SK-N-SH (cell line): ENCODE data around the gene DDX31. TPM values are rescaled to one million over a fixed set of nuclear protein-coding genes. Genes with fewer than 3 reads are reported as not detected.

Experiments used
- CTCF ChIA-PET: fragments of 300-600, 350-600 bp; formaldehyde crosslinking; extraction: SDS; loops from one replicate; lab custom pipeline; 2021; lab: Yijun Ruan, JAX
- POLR2A ChIA-PET: fragments of 350-600 bp; sonication (Branson Sonifier 250); formaldehyde crosslinking; extraction: SDS; loops from one replicate; lab custom pipeline; 2020; ENCODE audit warnings: antibody characterized with exemption, inconsistent platforms; lab: Yijun Ruan, JAX
- DNase-seq: peaks from one replicate; pipeline ENCODE4 v3.0.0; 2012
- H2AFZ ChIP-seq: fragments of 200-600 bp; sonication (generic); 2 replicates; pipeline ENCODE4 v1.8.1; 2016; ENCODE audit warnings: antibody characterized with exemption, mild to moderate bottlenecking, low read depth
- H3F3A ChIP-seq: fragments of 200-600 bp; sonication (generic); replicated peaks from 2 replicates; pipeline ENCODE3; 2016; ENCODE audit warnings: antibody characterized with exemption, mild to moderate bottlenecking; ENCODE audit not compliant: insufficient read depth
- H3K27ac ChIP-seq, 2 experiments: fragments of 200-500 bp in 1 of 2; fragments of 200-600 bp in 1 of 2; sonication (Bioruptor generic) in 1 of 2; sonication (generic), shearing (Covaris generic) in 1 of 2; 2 replicates each; pipeline versions ENCODE4 v1.5.1 to v1.6.1; 2014 to 2016; ENCODE audit warnings: low read depth in 2 of 2, inconsistent platforms in 1 of 2, low read length in 1 of 2, mild to moderate bottlenecking in 1 of 2, mixed read lengths in 1 of 2
- H3K27me3 ChIP-seq: fragments of 200-600 bp; sonication (generic), shearing (Covaris generic); 2 replicates; pipeline ENCODE4 v1.6.1; 2016; ENCODE audit warnings: mixed run types; ENCODE audit not compliant: insufficient read depth
- H3K36me3 ChIP-seq, 2 experiments: fragments of 200-500 bp in 1 of 2; fragments of 200-600 bp in 1 of 2; sonication (Bioruptor generic) in 1 of 2; sonication (generic) in 1 of 2; replicated peaks in 1 of 2; 2 replicates each; pipeline versions ENCODE3 to v1.5.1; 2014 to 2016; ENCODE audit warnings: low read length in 1 of 2, mild to moderate bottlenecking in 1 of 2; ENCODE audit not compliant: insufficient read depth in 2 of 2, control insufficient read depth in 1 of 2
- H3K4me1 ChIP-seq, 2 experiments: fragments of 200-500 bp in 1 of 2; fragments of 200-600 bp in 1 of 2; sonication (Bioruptor generic) in 1 of 2; sonication (generic), shearing (Covaris generic) in 1 of 2; 2 replicates each; pipeline versions ENCODE4 v1.5.1 to v1.6.1; 2014 to 2016; ENCODE audit warnings: low read depth in 1 of 2, low read length in 1 of 2, mixed run types in 1 of 2; ENCODE audit not compliant: insufficient read depth in 2 of 2, control insufficient read depth in 1 of 2
- H3K4me2 ChIP-seq: fragments of 200-600 bp; sonication (generic), shearing (Covaris generic); 2 replicates; pipeline ENCODE4 v1.6.1; 2017; ENCODE audit warnings: mixed run types
- H3K4me3 ChIP-seq, 2 experiments: fragments of 200-500 bp in 1 of 2; fragments of 200-600 bp in 1 of 2; sonication (Bioruptor generic) in 1 of 2; sonication (generic), shearing (Covaris generic) in 1 of 2; 2 replicates each; pipeline versions ENCODE4 v1.5.1 to v1.8.1; 2014 to 2016; ENCODE audit warnings: low read depth in 2 of 2, inconsistent platforms in 1 of 2, low read length in 1 of 2, mild to moderate bottlenecking in 1 of 2, mixed read lengths in 1 of 2, moderate library complexity in 1 of 2
- H3K79me2 ChIP-seq: fragments of 200-600 bp; sonication (generic); 2 replicates; pipeline ENCODE4 v1.8.1; 2017; ENCODE audit warnings: mild to moderate bottlenecking; ENCODE audit not compliant: insufficient read depth
- H3K9ac ChIP-seq: fragments of 200-600 bp; sonication (generic); 2 replicates; pipeline ENCODE4 v1.6.1; 2017; ENCODE audit warnings: mixed run types
- H3K9me2 ChIP-seq: fragments of 200-600 bp; sonication (generic); 2 replicates; pipeline ENCODE4 v1.6.1; 2017; ENCODE audit warnings: mixed run types
- H3K9me3 ChIP-seq: fragments of 200-600 bp; sonication (generic); 2 replicates; pipeline ENCODE4 v1.6.1; 2017; ENCODE audit warnings: mixed run types, mild to moderate bottlenecking, moderate library complexity
- H4K20me1 ChIP-seq: fragments of 200-600 bp; sonication (generic); 2 replicates; pipeline ENCODE4 v1.6.1; 2017; ENCODE audit warnings: mild to moderate bottlenecking, mixed run types; ENCODE audit not compliant: insufficient read depth
- EZH2phosphoT487 ChIP-seq: fragments of 200-600 bp; sonication (generic); IDR thresholded peaks from 2 replicates; pipeline ENCODE4 v1.6.1; 2017; ENCODE audit warnings: low read depth, mixed run types, mild to moderate bottlenecking, antibody characterized with exemption, moderate library complexity, borderline replicate concordance
- FOXJ3 ChIP-seq: sonication (generic); formaldehyde crosslinking; IDR thresholded peaks from 2 replicates; pipeline ENCODE4 v1.5.1; 2020; ENCODE audit warnings: mild to moderate bottlenecking, missing genetic modification reagents
- FOXM1 ChIP-seq: IDR thresholded peaks from 2 replicates; pipeline ENCODE4 v1.4.0; 2012; ENCODE audit warnings: low read depth, mild to moderate bottlenecking
- GABPA ChIP-seq: IDR thresholded peaks from 2 replicates; pipeline ENCODE4 v1.4.0; 2012; ENCODE audit warnings: low read depth, mild to moderate bottlenecking
- IRF3 ChIP-seq: fragments of 150-350 bp; IDR thresholded peaks from 2 replicates; pipeline ENCODE4 v1.6.1; 2016; ENCODE audit warnings: mild to moderate bottlenecking, low read depth, low read length
- JUND ChIP-seq: IDR thresholded peaks from 2 replicates; pipeline ENCODE4 v1.4.0; 2012
- MXI1 ChIP-seq: IDR thresholded peaks from 2 replicates; pipeline ENCODE4 v1.6.1; 2012; ENCODE audit warnings: mild to moderate bottlenecking, low read depth, low read length, improper control_type of control experiment
- NRF1 ChIP-seq: IDR thresholded peaks from 2 replicates; pipeline ENCODE4 v1.6.1; 2012; ENCODE audit warnings: low read depth, mild to moderate bottlenecking, low read length
- PBX3 ChIP-seq: IDR thresholded peaks from 2 replicates; pipeline ENCODE4; 2012
- POLR2AphosphoS5 ChIP-seq: IDR thresholded peaks from 2 replicates; pipeline ENCODE4 v1.6.1; 2012; ENCODE audit warnings: low read depth, low read length
- RAD21 ChIP-seq: IDR thresholded peaks from 2 replicates; pipeline ENCODE4 v1.6.1; 2012; ENCODE audit warnings: mild to moderate bottlenecking, low read length
- RCOR1 ChIP-seq: fragments of 150-350 bp; IDR thresholded peaks from 2 replicates; pipeline ENCODE4 v1.6.1; 2017; ENCODE audit warnings: antibody characterized with exemption, low read length
- RXRA ChIP-seq: IDR thresholded peaks from 2 replicates; pipeline ENCODE4 v1.4.0; 2012; ENCODE audit warnings: low read depth, mild to moderate bottlenecking, borderline replicate concordance
- SIN3A ChIP-seq: IDR thresholded peaks from 2 replicates; pipeline ENCODE4 v1.6.1; 2012; ENCODE audit warnings: low read depth, mild to moderate bottlenecking, low read length, moderate library complexity, borderline replicate concordance
- TCF12 ChIP-seq: IDR thresholded peaks from 2 replicates; pipeline ENCODE4 v1.4.0; 2012
- TEAD4 ChIP-seq: IDR thresholded peaks from 2 replicates; pipeline ENCODE4 v1.4.0; 2012; ENCODE audit warnings: mild to moderate bottlenecking, borderline replicate concordance; ENCODE audit not compliant: insufficient read depth
- USF1 ChIP-seq: IDR thresholded peaks from 2 replicates; pipeline ENCODE4 v1.4.0; 2012; ENCODE audit warnings: low read depth, borderline replicate concordance
- YY1 ChIP-seq: IDR thresholded peaks from 2 replicates; pipeline ENCODE4 v1.4.0; 2012; ENCODE audit warnings: low read depth, mild to moderate bottlenecking
- ZBTB33 ChIP-seq: IDR thresholded peaks from 2 replicates; pipeline ENCODE4 v1.4.0; 2012; ENCODE audit warnings: low read depth, borderline replicate concordance
- WGBS: methylation state at CpG from one replicate; pipeline ENCODE4 v1.1.6; 2017; ENCODE audit warnings: low lambda C conversion rate; 5-methylcytosine and 5-hydroxymethylcytosine counted together
- polyA plus RNA-seq, 3 experiments: library from polyadenylated mRNA; depleted of rRNA; stranded (reverse); fragments of >200 nt; gene quantifications; 2 replicates each; pipeline ENCODE4 v1.2.3, GENCODE V29; 2012

Gene DDX31
- polyA plus RNA-seq, 1 of the 3 experiments (the other 2 are of a cell fraction): 13.9 TPM

- TF ChIP-seq SIN3A (no peak), YY1 (no peak), PBX3 (no peak), IRF3 (no peak), GABPA (no peak), RAD21 (no peak), TEAD4 (no peak), FOXM1 (no peak), RCOR1 (no peak), USF1 (no peak), MXI1 (no peak), TCF12 (no peak), POLR2AphosphoS5 (no peak), NRF1 (no peak)
- ChIA-PET POLR2A (no interaction called here), CTCF (interaction anchor here (1.0 kb wide), 1 partner anchor 136 kb away, joined by 4 read pairs; no protein-coding TSS in a partner anchor)
- H3K4me3 ChIP-seq: no peak overlapping the region
- 92% methylated on average over 12 of the region's 12 CpGs for WGBS
- H3K27me3 ChIP-seq: no peaks in the 10 kb centered on the region
- H3K4me1 ChIP-seq: no peaks in the 10 kb centered on the region
- H3K9me2 ChIP-seq: no peaks in the 10 kb centered on the region
- no peak overlapping the region for H3K27ac ChIP-seq
- H3K9me3 ChIP-seq: no peaks in the 10 kb centered on the region
- H3F3A ChIP-seq: no peaks in the 10 kb centered on the region
- DNase-seq: no peak
- no peak overlapping the region for H3K4me2 ChIP-seq
- peaks cover 58% of the 10 kb centered on the region for H3K79me2 ChIP-seq
- no peak overlapping the region for H2AFZ ChIP-seq
- H3K36me3 ChIP-seq: peaks cover 32 to 61% of the 10 kb centered on the region in 2 experiments
- peaks cover 10% of the 10 kb centered on the region; the same call in 1 of the 2 replicates for H4K20me1 ChIP-seq
- no peak overlapping the region for H3K9ac ChIP-seq
Measured at GRCh38 chr9:132662152-132662945, 7.4 kb downstream of the DDX31 start.

- H3K27ac ChIP-seq: no peak overlapping the region
- WGBS: 95% methylated on average over 6 of the region's 7 CpGs
- H3K4me3 ChIP-seq: no peak overlapping the region
- H3K9ac ChIP-seq: no peak overlapping the region
- ChIA-PET POLR2A (no interaction called here), CTCF (no interaction called here)
- peaks cover 10% of the 10 kb centered on the region; the same call in 1 of the 2 replicates for H3K79me2 ChIP-seq
- H3K4me1 ChIP-seq: no peaks in the 10 kb centered on the region
- H3K4me2 ChIP-seq: no peak overlapping the region
- H3K27me3 ChIP-seq: no peaks in the 10 kb centered on the region
- no peaks in the 10 kb centered on the region for H4K20me1 ChIP-seq
- no peaks in the 10 kb centered on the region for H3F3A ChIP-seq
- DNase-seq: no peak
- no peak overlapping the region for H2AFZ ChIP-seq
- H3K9me2 ChIP-seq: no peaks in the 10 kb centered on the region
- no peaks in the 10 kb centered on the region for H3K9me3 ChIP-seq
- peaks cover 54 to 79% of the 10 kb centered on the region in 2 experiments for H3K36me3 ChIP-seq
- TF ChIP-seq POLR2AphosphoS5: no peak
- no peak for TF ChIP-seq TEAD4
- TF ChIP-seq EZH2phosphoT487: no peak
- TF ChIP-seq FOXJ3 (CRISPR knock-in tag): no peak
- no peak for TF ChIP-seq TCF12
- no peak for TF ChIP-seq JUND
- no peak for TF ChIP-seq ZBTB33
- TF ChIP-seq RCOR1: no peak
- TF ChIP-seq MXI1: no peak
- no peak for TF ChIP-seq RXRA
- TF ChIP-seq NRF1: no peak
Measured at GRCh38 chr9:132656299-132656698, 13.5 kb downstream of the DDX31 start.
